Large intestine (tissue), 3 donors: ENCODE measurements around the gene MED26. TPM values are rescaled to one million over a fixed set of nuclear protein-coding genes. Genes with fewer than 3 reads are reported as not detected.
"Not testable (repeated sequence)": the region's sequence is repeated elsewhere in the genome, so short reads cannot be mapped to it uniquely, and the experiment has no call there.

Source experiments
- DNase-seq, 2 donors: peaks; one replicate each; pipeline versions ENCODE4 v3.0.0 to v3.0.0-alpha.2; 2013
- H3K27ac ChIP-seq: one replicate; pipeline ENCODE4 v1.5.1; 2013; ENCODE audit warnings: low read length
- H3K27me3 ChIP-seq: 2 replicates; pipeline ENCODE4 v1.6.1; 2013; ENCODE audit warnings: low read length; ENCODE audit not compliant: control insufficient read depth, insufficient read depth
- H3K36me3 ChIP-seq: 2 replicates; pipeline ENCODE4 v1.6.1; 2013; ENCODE audit warnings: low read length; ENCODE audit not compliant: control insufficient read depth, insufficient read depth
- H3K4me1 ChIP-seq: one replicate; pipeline ENCODE4 v1.6.1; 2013; ENCODE audit warnings: low read length; ENCODE audit not compliant: control insufficient read depth, insufficient read depth
- H3K4me3 ChIP-seq: one replicate; pipeline ENCODE4 v1.5.1; 2013; ENCODE audit warnings: low read length
- H3K9me3 ChIP-seq: one replicate; pipeline ENCODE4 v1.6.1; 2013; ENCODE audit warnings: mild to moderate bottlenecking, low read depth, low read length, moderate library complexity; ENCODE audit not compliant: control insufficient read depth
- WGBS: methylation state at CpG from one replicate; pipeline ENCODE4 v1.1.5; 2013; ENCODE audit warnings: low lambda C conversion rate; ENCODE audit not compliant: insufficient coverage; 5-methylcytosine and 5-hydroxymethylcytosine counted together
- polyA plus RNA-seq: library from polyadenylated mRNA; unstranded; fragments of 120-200 nt; gene quantifications from one replicate; pipeline ENCODE4 v1.2.1, GENCODE V29; 2013

The MED26 gene
- polyA plus RNA-seq, 1 donor: 7.2 TPM

DNA sequence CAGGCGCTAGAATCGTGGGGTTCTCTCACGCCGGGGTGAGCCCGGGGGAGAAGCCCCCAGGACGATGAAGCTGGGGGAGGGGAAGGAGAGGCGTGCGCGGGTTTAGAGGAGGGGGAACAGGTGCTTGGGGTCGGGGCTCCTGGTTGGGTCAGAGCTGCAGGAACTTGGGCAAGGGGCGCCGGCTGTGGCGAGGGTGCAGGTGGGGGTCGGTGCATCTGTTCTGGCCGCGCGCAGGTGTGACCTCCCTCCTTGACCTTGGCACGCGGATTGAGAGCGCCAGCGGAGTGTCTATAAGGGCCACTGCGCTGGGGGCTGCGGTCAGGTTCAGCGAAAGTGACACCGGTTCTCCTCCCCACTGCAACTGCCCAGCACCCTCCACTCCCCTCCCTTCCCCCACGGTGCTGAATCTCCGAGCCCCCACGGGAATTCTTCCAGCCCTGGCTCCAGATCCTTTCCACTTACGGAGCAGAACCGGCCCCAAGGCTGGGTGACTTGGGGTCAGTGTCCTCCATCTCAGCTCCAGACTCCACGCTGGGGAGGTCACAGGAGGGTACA, 33.6 kb upstream of the MED26 start:
- no CpG with 5 or more reads among the region's 31 CpGs for whole genome bisulfite sequencing
- H3K36me3 ChIP-seq: peaks cover 18% of the 10 kb centered on the region
- no peak overlapping the region for H3K27ac ChIP-seq
- peaks cover 14% of the 10 kb centered on the region for H3K4me1 ChIP-seq
- H3K4me3 ChIP-seq: peak overlapping the region; percentile 45
- DNase-seq: peak in 1 of 2 donors; percentile 10
- no peaks in the 10 kb centered on the region for H3K27me3 ChIP-seq
- H3K9me3 ChIP-seq: no peaks in the 10 kb centered on the region

DNA sequence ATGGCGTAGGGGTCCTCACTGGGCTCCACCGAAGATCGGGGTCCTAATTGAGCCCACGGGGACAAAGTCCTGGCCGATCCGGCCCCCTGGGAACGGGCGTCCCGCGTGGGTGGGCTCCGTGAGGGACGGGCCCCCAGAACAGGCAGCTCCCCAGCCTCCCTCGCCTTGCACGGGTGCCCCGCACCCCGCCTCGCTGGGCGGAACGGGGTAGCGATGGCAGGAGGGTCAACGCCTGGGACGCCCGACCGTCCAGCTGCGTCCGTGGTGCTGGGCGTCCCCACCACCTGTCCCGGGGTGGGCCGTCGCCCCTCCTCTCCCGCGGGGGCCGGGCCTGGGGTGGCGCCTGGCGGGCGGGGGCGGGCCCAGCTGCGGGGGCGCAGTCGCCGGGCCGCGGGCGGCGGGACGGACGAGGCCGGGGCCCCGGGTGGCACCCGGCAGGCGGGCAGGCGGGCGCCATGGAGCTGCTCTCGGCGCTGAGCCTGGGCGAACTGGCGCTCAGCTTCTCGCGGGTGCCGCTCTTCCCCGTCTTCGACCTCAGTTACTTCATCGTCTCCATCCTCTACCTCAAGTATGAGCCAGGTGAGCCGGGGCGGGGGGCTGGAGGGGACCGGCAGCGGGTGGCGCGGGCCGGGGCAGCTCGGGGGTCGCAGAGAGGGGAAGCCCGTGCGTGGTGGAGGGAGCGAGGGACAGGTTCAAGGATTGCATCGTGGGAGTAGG, 32.9 kb upstream of the MED26 start, which contains the start of gene TMEM38A:
Gene TMEM38A (plus strand): TSS at position 377 of the 717 bp plus-strand sequence. CDS start 79 bp downstream, at position 456.
- Histone ChIP-seq H3K4me1 (peaks cover 14% of the 10 kb centered on the region), H3K27ac (peak within 1 kb of the TSS; percentile 83), H3K36me3 (peaks cover 23% of the 10 kb centered on the region), H3K27me3 (no peaks in the 10 kb centered on the region), H3K9me3 (no peaks in the 10 kb centered on the region), H3K4me3 (peak within 1 kb of the TSS; percentile 75)
- no CpG with 5 or more reads among the region's 76 CpGs for WGBS
- DNase-seq: peak; percentile 23 to 44

GRCh38 chr19:16659832-16660708, 32.1 kb upstream of the MED26 start, which contains the start of gene SMIM7:
Gene SMIM7 (minus strand): TSS chr19:16660144. CDS start chr19:16660110, 34 bp downstream.
- H3K4me1 ChIP-seq: peaks cover 14% of the 10 kb centered on the region
- no CpG with 5 or more reads among the region's 60 CpGs for WGBS
- no peaks in the 10 kb centered on the region for H3K9me3 ChIP-seq
- peaks cover 29% of the 10 kb centered on the region for H3K36me3 ChIP-seq
- DNase-seq: peak; percentile 99
- peak within 1 kb of the TSS; percentile 75 for H3K4me3 ChIP-seq
- no peaks in the 10 kb centered on the region for H3K27me3 ChIP-seq
- peak within 1 kb of the TSS; percentile 83 for H3K27ac ChIP-seq

- H3K36me3 ChIP-seq: peaks cover 35% of the 10 kb centered on the region
- H3K9me3 ChIP-seq: no peaks in the 10 kb centered on the region
- H3K4me3 ChIP-seq: peak overlapping the region; percentile 75
- H3K4me1 ChIP-seq: peaks cover 14% of the 10 kb centered on the region
- H3K27ac ChIP-seq: no peak overlapping the region
- no peaks in the 10 kb centered on the region for H3K27me3 ChIP-seq
- no CpG with 5 or more reads among the region's 14 CpGs for WGBS
- DNase-seq: no peak
Observed at GRCh38 chr19:16659464-16659831, 31.4 kb upstream of the MED26 start.

DNA sequence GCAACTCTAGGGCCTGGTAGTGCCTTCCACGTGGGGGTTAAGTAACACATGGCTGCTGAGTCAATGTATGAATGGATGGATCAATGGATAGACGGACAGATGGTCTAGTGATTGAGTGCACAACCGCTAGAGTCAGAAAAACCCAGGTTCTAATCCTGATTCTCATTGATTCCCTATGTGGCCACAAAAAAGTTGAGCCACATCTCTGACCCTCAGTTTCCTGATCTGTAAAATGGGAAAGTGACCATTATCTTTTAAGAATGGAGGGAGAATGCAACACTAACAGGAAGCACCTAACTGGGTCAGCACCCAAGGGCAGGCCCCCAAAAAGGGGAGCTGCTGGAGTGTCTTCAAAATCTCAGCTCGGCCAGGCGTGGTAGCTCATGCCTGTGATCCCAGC, 29.4 kb upstream of the MED26 start:
- DNase-seq: no peak
- Histone ChIP-seq H3K9me3 (no peaks in the 10 kb centered on the region), H3K4me1 (peaks cover 14% of the 10 kb centered on the region), H3K27ac (no peak overlapping the region), H3K36me3 (peaks cover 54% of the 10 kb centered on the region), H3K4me3 (no peak overlapping the region), H3K27me3 (no peaks in the 10 kb centered on the region)
- no CpG with 5 or more reads among the region's 5 CpGs for WGBS

DNA sequence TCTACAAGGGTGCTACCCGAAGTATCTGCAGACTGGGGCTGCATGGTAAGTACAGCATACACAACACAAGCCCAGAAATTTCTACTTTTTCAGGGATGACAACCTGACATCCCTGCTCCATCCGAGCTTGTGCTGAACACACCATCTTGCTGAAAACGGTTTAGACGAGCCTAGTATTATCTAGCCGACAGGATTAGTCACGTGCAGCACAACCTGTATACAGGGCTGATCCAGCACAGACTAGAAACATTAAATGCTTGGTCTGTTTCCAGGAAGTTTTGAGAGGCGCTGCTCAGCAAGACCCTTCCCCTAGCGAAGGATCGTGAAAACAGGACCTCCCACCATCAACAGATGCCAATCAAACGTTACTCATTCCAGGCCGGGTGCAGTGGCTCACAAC, 27.7 kb upstream of the MED26 start:
- H3K36me3 ChIP-seq: peaks cover 70% of the 10 kb centered on the region
- WGBS: no CpG with 5 or more reads among the region's 11 CpGs
- peaks cover 8% of the 10 kb centered on the region for H3K4me1 ChIP-seq
- no peak overlapping the region for H3K4me3 ChIP-seq
- no peaks in the 10 kb centered on the region for H3K27me3 ChIP-seq
- no peak overlapping the region for H3K27ac ChIP-seq
- DNase-seq: no peak
- H3K9me3 ChIP-seq: no peaks in the 10 kb centered on the region

DNA sequence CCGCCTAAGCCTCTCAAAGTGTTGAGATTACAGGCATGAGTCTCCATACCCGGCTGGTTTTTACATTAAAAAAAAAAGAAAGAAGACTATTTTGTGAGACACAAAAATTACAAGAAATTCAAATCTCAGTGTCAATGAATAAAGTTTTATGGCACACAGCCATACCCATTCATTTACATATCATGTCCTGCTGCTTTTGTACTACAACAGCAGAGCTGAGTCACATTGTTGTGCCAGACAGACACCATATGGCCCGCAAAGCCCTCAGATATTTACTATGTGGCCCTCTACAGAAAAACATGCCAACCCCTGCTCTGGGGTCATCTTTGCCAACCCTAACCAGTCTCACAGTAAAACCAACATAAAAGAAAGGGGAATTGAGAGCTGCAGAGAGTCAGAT, 26.6 kb upstream of the MED26 start:
- 100% methylated on average over 1 of the region's 3 CpGs for WGBS
- H3K36me3 ChIP-seq: peaks cover 75% of the 10 kb centered on the region
- peaks cover 5% of the 10 kb centered on the region for H3K4me1 ChIP-seq
- DNase-seq: no peak
- no peak overlapping the region for H3K27ac ChIP-seq
- H3K9me3 ChIP-seq: no peaks in the 10 kb centered on the region
- H3K27me3 ChIP-seq: no peaks in the 10 kb centered on the region
- no peak overlapping the region for H3K4me3 ChIP-seq

DNA sequence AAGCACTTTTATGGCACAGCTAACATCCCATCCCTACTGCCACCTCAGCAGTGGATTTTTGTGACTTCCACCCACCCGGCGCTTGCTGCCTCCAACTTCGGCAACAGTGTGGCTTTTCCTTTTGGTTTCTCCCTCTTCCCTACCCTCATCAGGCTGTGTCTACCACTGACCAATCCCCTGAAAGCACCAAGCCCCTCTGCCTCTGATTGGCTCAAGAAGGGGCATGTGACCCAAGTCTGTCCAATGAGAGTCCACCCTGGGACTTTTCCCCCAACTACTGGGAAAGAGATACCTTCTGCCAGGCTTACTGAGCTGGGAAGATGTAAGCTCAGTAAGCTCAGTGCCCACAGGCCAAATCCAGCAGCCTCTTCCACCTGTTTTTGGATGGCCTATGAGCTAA, 26.1 kb upstream of the MED26 start:
- H3K27me3 ChIP-seq: no peaks in the 10 kb centered on the region
- no peak overlapping the region for H3K4me3 ChIP-seq
- H3K36me3 ChIP-seq: peaks cover 75% of the 10 kb centered on the region
- no peak for DNase-seq
- H3K9me3 ChIP-seq: no peaks in the 10 kb centered on the region
- no peak overlapping the region for H3K27ac ChIP-seq
- no CpG with 5 or more reads among the region's 3 CpGs for WGBS
- peaks cover 5% of the 10 kb centered on the region for H3K4me1 ChIP-seq

- H3K9me3 ChIP-seq: no peaks in the 10 kb centered on the region
- WGBS: no CpG with 5 or more reads among the region's 7 CpGs
- no peak for DNase-seq
- no peak overlapping the region for H3K27ac ChIP-seq
- no peak overlapping the region for H3K4me3 ChIP-seq
- peaks cover 71% of the 10 kb centered on the region for H3K36me3 ChIP-seq
- H3K4me1 ChIP-seq: no peaks in the 10 kb centered on the region
- no peaks in the 10 kb centered on the region for H3K27me3 ChIP-seq
Observed at GRCh38 chr19:16652854-16653253, 24.9 kb upstream of the MED26 start.

DNA sequence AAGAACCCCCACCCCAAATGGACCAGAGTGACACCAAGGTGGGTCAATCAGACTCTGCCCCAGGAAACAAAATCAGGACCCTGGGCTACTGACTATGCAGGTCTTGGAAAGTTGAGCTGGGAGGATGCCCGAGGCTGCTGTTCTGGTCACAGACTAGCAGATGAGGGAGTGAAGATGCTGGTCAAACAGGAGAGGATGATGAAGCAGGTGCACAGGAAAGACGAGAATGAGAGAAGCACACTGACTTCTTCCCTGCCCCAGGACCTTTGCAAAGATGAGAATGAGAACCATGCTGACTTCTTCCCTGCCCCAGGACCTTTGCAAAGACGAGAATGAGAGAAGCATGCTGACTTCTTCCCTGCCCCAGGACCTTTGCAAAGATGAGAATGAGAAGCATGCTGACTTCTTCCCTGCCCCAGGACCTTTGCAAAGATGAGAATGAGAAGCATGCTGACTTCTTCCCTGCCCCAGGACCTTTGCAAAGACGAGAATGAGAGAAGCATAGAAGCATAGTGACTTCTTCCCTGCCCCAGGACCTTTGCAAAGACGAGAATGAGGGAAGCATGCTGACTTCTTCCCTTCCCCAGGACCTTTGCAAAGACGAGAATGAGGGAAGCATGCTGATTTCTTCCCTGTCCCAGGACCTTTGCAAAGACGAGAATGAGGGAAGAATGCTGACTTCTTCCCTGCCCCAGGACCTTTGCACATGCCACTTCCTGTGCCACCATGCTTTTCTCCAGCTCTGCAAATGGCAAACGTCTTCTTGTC, 23.6 kb upstream of the MED26 start:
- no CpG with 5 or more reads among the region's 8 CpGs for WGBS
- H3K9me3 ChIP-seq, H3K27ac ChIP-seq, DNase-seq, H3K27me3 ChIP-seq, H3K4me1 ChIP-seq, H3K4me3 ChIP-seq: not testable (repeated sequence)
- H3K36me3 ChIP-seq: peaks cover 71% of the 10 kb centered on the region
